ENCODE data around the gene GUCA2B. TPM values are rescaled to one million over a fixed set of nuclear protein-coding genes. Genes with fewer than 3 reads are reported as not detected.

Gene GUCA2B
- total and polyA plus RNA-seq, 12 donors, result not detected

GRCh38 chr1:42141978-42142377 lies 11.2 kb upstream of the GUCA2B start:
- intact Hi-C loops (cut with DNase I), result no loop called here
- H3K4me3 ChIP-seq, result no peak overlapping the region
- DNase-seq, result no peak
- H3K9me3 ChIP-seq (replicated peaks in 1 of 3), result no peaks in the 10 kb centered on the region
- no peaks in the 10 kb centered on the region for H3K4me1 ChIP-seq (replicated peaks in 1 of 2)
- H3K36me3 ChIP-seq (replicated peaks in 1 of 2), result no peaks in the 10 kb centered on the region
- H3K27me3 ChIP-seq, result peaks cover 8% of the 10 kb centered on the region
- WGBS, 4 donors, result 67 to 78% (median 76%) methylated on average over 4 to 5 of the region's 5 CpGs
- TF ChIP-seq CTCF (IDR thresholded peaks at IDR 0.05), result no peak
- no peak for TF ChIP-seq POLR2A (IDR thresholded peaks at IDR 0.05)
- H3K27ac ChIP-seq, result no peak overlapping the region

GRCh38 chr1:42142894-42143675 lies 10.1 kb upstream of the GUCA2B start:
- intact Hi-C loops (cut with DNase I), result no loop called here
- 42 to 46% (median 43%) methylated on average over 4 of the region's 4 CpGs for WGBS, 4 donors
- peaks cover 8% of the 10 kb centered on the region for H3K27me3 ChIP-seq
- no peak for DNase-seq
- TF ChIP-seq CTCF (IDR thresholded peaks at IDR 0.05) (no peak), POLR2A (IDR thresholded peaks at IDR 0.05) (no peak)
- no peaks in the 10 kb centered on the region for H3K9me3 ChIP-seq (replicated peaks in 1 of 3)
- no peak overlapping the region for H3K27ac ChIP-seq
- no peak overlapping the region for H3K4me3 ChIP-seq
- no peaks in the 10 kb centered on the region for H3K4me1 ChIP-seq (replicated peaks in 1 of 2)
- H3K36me3 ChIP-seq (replicated peaks in 1 of 2), result no peaks in the 10 kb centered on the region

GRCh38 chr1:42143896-42144710 lies 9.1 kb upstream of the GUCA2B start:
- WGBS, 4 donors, result 55 to 61% (median 57%) methylated on average over 9 to 13 of the region's 13 CpGs
- Histone ChIP-seq H3K9me3 (replicated peaks in 1 of 3) (no peaks in the 10 kb centered on the region), H3K4me1 (replicated peaks in 1 of 2) (no peaks in the 10 kb centered on the region), H3K27ac (no peak overlapping the region), H3K36me3 (replicated peaks in 1 of 2) (no peaks in the 10 kb centered on the region), H3K4me3 (no peak overlapping the region), H3K27me3 (peaks cover 8% of the 10 kb centered on the region)
- intact Hi-C loops (cut with DNase I), result no loop called here
- no peak for TF ChIP-seq CTCF (IDR thresholded peaks at IDR 0.05)
- no peak for TF ChIP-seq POLR2A (IDR thresholded peaks at IDR 0.05)
- no peak for DNase-seq

GRCh38 chr1:42144711-42145388 lies 8.4 kb upstream of the GUCA2B start:
- no peak for TF ChIP-seq POLR2A (IDR thresholded peaks at IDR 0.05)
- intact Hi-C loops (cut with DNase I), result no loop called here
- Histone ChIP-seq H3K36me3 (replicated peaks in 1 of 2) (no peaks in the 10 kb centered on the region), H3K4me3 (no peak overlapping the region), H3K9me3 (replicated peaks in 1 of 3) (no peaks in the 10 kb centered on the region), H3K27ac (no peak overlapping the region), H3K27me3 (peaks cover 8% of the 10 kb centered on the region), H3K4me1 (replicated peaks in 1 of 2) (no peaks in the 10 kb centered on the region)
- WGBS, 4 donors, result 67 to 79% (median 75%) methylated on average over 12 of the region's 12 CpGs
- no peak for DNase-seq

All from adrenal gland (tissue), 12 donors.